WI38 (cell line): ENCODE measurements around the gene DBN1.

ENCODE experiments used
- H3K4me3 ChIP-seq: 2 replicates; pipeline ENCODE4 v1.5.1; 2011; ENCODE audit warnings: low read depth, mild to moderate bottlenecking, control low read depth, low read length
- TF ChIP-seq, protein P1 (sequence below): IDR thresholded peaks from 2 replicates; pipeline ENCODE4 v1.5.1; 2012; ENCODE audit warnings: low read depth, mild to moderate bottlenecking, control low read depth, low read length

The DBN1 gene

DNA sequence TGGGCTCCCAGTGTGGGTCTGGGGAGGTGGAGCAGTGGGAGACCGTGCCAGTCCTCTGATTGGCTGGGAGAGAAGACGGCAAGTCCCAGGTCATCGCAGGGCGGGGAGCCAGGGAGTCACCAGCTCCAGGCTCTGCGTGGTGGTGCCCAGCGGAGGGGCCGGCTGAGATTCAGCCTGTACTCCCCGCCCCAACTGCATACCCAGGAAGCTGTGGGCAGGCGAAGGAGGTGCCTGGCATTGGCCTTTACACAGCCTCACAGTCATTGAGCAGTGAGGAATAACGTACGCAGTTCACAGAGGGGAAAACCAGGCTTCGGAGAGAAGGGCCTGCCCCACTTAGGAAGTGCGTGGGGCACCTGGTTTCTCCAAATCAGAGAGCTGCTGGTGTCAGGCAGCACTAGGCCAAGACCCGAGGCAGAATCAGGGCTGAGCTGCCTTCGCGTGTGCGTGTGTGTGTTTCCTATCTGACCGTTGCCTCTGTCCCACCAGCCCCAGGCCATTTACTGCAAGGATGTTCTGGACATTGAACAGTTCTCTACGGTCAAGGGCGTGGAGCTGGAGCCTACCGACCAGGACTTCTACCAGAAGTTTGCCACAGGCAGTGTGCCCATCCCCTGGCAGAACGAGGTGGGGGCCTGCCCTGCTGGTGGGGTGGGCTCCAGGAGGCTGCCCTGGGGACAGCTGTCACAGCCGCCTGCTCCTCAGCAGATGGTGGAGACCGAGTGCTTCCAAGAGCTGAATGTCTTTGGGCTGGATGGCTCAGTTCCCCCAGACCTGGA is 33.0 kb downstream of the DBN1 start:
- H3K4me3 ChIP-seq, result no peak overlapping the region
- TF ChIP-seq, protein P1, sequence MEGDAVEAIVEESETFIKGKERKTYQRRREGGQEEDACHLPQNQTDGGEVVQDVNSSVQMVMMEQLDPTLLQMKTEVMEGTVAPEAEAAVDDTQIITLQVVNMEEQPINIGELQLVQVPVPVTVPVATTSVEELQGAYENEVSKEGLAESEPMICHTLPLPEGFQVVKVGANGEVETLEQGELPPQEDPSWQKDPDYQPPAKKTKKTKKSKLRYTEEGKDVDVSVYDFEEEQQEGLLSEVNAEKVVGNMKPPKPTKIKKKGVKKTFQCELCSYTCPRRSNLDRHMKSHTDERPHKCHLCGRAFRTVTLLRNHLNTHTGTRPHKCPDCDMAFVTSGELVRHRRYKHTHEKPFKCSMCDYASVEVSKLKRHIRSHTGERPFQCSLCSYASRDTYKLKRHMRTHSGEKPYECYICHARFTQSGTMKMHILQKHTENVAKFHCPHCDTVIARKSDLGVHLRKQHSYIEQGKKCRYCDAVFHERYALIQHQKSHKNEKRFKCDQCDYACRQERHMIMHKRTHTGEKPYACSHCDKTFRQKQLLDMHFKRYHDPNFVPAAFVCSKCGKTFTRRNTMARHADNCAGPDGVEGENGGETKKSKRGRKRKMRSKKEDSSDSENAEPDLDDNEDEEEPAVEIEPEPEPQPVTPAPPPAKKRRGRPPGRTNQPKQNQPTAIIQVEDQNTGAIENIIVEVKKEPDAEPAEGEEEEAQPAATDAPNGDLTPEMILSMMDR, result no peak

DNA sequence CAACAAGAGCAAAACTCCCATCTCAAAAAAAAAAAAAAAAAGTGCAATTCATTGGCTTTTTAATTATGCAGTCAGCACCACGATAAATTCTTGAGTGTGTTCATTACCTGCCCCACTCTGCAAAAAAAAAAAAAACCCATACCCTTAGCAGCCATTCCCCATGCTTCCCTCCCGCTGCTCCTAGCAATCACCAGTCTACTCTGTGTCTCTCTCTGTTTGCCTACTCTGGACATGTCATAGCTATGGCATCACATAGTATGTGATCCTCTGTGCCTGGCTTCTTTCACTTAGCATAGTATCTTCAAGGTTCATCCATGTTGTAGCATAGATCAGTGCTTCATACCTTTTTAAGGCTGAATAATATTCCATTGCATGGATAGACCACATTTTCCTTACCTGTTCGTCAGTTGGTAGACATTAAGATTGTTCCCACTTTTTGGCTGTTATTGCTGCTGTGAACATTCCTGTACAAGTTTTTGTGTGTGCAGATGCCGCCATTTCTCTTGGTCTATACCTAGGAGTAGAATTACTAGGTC is 33.8 kb downstream of the DBN1 start:
- TF ChIP-seq, protein P1, result no peak

DNA sequence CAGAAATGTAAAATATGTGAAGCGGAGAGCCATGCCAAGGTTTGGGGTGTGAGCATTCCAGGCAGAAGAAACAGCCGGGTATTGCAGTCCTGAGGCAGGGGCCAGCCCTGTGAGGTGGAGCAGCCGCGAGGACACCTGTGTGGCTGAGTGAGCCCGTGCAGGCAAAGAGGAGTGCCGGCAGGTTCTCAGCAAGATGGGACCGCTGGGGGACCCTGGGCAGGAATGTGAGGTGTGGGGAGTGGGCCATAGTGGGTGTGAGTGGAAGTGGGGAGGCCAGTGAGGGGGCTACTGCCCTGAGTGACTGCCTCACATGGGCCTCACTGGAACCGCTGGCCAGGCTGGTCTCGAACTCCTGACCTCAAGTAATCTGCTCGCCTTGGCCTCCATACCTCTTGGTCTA is 35.0 kb downstream of the DBN1 start:
- H3K4me3 ChIP-seq, result no peak overlapping the region
- TF ChIP-seq, protein P1, result no peak

More for the DNA sequence above, 33.8 kb downstream of the DBN1 start:
- no peak overlapping the region for H3K4me3 ChIP-seq

DNA sequence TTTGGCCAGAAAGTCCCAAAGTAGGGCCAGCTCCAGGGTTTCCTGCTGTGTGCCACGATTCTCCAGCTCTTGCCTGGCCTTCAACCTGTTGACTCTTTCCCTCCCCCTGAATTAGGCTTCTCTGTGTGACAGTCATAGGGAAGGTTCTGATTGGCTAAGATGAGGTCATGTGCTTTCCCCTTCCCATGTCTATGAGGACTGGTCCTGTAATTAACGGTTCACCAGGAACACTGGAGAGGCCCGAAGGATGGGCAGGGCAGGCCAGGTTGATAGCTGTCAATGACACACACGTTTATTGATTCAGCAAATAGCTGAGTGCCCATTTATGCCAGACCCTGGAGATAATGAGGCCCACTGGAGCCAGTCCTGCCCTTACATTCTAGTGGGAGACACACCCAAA is 35.8 kb downstream of the DBN1 start:
- no peak overlapping the region for H3K4me3 ChIP-seq
- TF ChIP-seq, protein P1, result no peak

DNA sequence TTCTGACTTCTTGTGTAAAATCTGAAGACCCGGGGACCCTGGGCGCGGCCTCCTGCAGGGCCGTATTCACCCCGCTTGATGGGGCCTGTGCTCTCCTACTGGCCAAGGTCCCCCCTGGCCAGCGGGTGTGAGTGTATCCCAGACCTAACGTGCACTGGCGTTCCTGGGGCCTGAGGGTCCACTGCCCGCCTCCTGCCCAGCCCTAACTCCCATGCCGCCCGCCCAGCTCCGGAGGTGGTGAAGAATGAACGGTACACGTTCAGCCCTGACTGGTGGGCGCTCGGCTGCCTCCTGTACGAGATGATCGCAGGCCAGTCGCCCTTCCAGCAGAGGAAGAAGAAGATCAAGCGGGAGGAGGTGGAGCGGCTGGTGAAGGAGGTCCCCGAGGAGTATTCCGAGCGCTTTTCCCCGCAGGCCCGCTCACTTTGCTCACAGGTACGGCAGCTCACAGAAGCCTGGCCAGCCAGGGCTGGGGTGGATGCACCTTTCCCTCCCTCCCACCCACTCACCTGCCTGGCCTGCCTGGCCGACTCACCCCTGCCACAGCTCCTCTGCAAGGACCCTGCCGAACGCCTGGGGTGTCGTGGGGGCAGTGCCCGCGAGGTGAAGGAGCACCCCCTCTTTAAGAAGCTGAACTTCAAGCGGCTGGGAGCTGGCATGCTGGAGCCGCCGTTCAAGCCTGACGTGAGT is 37.4 kb downstream of the DBN1 start:
- H3K4me3 ChIP-seq, result no peak overlapping the region
- TF ChIP-seq, protein P1, result no peak

DNA sequence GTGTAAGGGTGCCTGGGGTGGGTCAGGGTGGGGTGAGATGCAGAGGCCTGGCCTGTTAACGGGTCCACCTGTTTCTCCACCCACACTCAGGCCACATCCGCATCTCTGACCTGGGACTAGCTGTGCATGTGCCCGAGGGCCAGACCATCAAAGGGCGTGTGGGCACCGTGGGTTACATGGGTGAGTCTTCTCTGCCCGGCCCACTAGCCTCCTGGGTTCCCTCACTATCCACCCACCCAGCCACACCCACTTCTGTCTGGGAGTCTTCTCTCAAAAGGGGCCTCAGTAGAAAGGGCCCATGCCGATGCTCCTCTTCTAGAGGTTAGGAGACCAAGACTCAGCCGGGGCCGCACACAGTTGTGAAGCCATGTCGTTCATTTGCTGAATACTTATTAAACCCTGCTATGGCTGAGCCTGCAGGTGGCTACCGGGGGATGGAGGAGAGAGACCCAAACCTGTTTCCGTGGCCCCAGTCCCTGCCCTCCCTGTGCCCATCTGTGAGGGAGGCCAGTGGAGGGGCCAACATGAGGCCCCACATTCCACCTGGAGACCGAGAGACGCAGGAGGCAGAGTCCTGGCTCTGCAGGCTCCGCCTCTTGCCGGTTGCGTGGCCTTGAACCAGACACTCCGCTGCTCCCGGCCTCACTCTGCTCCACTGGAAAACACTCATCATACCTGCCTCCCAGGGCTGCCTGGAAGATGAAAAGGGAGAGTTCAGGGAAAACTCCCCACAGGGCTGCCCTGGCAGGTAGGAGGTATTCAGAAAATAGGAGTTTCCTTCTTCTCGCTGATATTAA is 38.3 kb downstream of the DBN1 start:
- TF ChIP-seq, protein P1, result no peak
- no peak overlapping the region for H3K4me3 ChIP-seq

DNA sequence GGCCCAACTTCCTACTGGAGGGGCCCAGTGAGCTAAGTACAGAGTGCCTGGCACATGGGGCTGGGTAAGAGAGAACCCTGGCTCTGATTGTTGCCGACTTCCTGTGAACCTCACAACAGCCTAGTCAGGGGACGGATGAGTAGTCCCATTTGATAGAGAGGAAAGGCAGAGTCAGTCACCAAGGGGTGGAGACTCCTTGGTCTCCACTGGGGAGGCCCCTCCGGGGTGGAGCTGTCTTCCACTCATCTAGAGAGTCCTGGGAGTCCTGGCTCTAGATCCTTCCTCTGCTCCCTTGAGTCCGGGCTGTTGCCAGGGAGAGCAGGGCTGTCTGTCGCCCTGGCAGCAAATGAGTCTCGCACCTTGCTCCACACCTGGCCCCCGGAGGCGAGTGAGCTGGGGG is 39.0 kb downstream of the DBN1 start:
- H3K4me3 ChIP-seq, result no peak overlapping the region
- TF ChIP-seq, protein P1, result no peak
